Astrocyte of the cerebellum (primary cell): ENCODE data around the gene MRPL45.
"Not testable (repeated sequence)": the region's sequence is repeated elsewhere in the genome, so short reads cannot be mapped to it uniquely, and the experiment has no call there.

ENCODE experiments used
- DNase-seq: peaks from one replicate; pipeline ENCODE4 v3.0.0-alpha.2; 2011; ENCODE audit warnings: low read depth
- H3K4me3 ChIP-seq: 2 replicates; pipeline ENCODE4 v1.5.1; 2011; ENCODE audit warnings: mild to moderate bottlenecking, low read depth, low read length, moderate library complexity
- in situ Hi-C: cut with HindIII; loops from 2 replicates; pipeline ENCODE4 v1.10.0; 2017; ENCODE audit warnings: low sequenced_read_pairs
- TF ChIP-seq, protein P1 (sequence below): IDR thresholded peaks from 2 replicates; pipeline ENCODE4 v1.5.1; 2012; ENCODE audit warnings: low read length, low read depth, moderate library complexity, mild to moderate bottlenecking; ENCODE audit errors: missing control alignments

The MRPL45 gene

DNA sequence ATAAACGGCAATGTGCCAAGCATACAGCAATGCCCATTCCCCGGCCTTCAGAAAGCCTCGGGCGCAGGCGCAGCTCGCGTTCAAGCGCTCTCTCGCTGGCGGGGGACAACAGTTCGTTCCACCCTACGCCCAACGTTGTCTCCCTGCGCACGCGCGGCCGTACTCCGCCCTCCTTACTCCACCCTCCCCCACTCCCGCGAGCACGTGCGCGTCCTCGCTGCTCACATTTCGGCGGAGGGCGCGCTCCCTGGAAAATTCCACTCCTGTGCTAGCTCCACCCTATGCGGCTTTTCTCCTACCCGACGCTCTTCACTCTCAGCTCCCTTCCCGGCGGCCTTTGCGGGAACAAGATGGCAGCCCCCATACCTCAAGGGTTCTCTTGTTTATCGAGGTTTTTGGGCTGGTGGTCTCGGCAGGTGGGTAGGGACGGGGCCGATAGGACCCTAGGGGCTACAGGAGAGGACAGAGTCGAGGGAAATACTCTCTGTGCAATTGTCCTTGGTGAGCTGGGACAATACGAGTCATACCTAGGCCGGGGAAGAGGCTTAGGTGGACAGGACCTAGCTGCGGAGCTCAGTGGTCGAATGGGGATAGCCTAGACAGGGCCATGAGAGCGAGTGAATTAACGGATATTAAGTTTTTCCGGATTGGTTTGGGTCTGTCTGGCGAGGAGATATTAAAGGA, at the start of gene MRPL45:
Gene MRPL45 (plus strand): TSS at position 335 of the 684 bp plus-strand sequence. CDS start 16 bp downstream, at position 351.
- H3K4me3 ChIP-seq: peak within 1 kb of the TSS; percentile 56
- in situ Hi-C loops: not testable (repeated sequence)
- DNase-seq: peak; percentile 91

DNA sequence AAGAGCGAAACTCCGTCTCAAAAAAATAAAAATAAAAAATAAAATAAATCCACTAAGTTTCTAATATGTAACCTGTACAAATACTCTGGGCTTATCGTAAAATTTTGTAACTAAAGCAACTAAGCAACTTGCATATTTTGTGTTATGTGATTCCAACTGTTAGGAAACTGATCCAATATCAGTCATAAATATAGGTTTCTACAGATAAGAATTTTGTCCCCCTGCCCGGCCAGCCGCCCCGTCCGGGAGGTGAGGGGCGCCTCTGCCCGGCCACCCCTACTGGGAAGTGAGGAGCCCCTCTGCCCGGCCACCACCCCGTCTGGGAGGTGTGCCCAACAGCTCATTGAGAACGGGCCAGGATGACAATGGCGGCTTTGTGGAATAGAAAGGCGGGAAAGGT, 43.8 kb upstream of the MRPL45 start:
- H3K4me3 ChIP-seq, in situ Hi-C loops, DNase-seq: not testable (repeated sequence)

DNA sequence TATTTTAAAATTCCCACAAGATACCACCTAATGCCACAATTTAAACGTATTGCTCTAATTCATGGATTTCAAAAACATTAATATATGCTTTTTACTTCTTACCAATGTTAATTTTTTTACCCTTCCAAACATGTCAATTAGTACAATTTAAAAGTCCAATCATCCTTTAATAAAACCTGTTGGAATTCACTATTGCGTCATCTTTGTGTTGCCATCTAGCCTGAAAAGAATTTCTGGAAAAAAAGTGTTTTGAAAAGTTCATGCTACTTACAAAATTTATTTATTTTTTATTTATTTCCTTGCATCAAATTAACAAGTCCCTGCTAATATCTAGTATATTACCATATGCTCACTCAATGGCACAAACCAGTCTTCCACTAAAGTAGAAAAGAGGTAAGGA, 42.6 kb upstream of the MRPL45 start:
- DNase-seq, H3K4me3 ChIP-seq, in situ Hi-C loops: not testable (repeated sequence)

DNA sequence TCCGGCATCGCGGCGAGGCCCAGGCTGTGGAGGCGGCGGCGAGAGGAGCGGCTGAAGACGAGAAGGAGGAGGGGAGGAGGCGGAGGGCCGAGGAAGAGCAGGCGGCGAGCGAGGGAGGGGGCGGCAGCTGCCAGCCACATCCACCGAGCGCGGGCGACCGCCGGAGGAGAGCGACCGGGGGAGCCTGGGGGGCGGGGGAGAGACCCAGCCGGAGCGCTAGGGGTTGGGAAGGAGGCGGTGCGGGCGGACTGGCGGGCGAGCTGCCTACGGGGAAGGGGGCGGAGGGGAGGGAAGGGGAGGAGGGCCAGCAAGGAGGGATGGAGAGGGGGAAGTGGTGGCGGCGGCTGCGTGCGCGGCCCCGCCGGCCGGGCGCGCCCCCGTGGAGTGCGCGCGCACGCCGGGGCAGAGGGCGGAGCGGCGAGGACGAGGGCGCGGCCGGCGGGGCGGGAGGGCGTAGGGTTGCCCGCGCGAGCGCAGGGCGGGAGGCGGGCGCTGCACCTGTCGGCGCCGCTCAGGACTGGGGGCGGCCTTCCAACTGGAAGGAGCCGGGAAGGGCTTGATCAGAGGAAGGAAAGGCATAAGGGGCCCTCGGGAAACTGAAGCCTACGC, 39.9 kb upstream of the MRPL45 start:
- H3K4me3 ChIP-seq: peak overlapping the region; percentile 36
- in situ Hi-C loops: not testable (repeated sequence)
- peak; percentile 37 for DNase-seq

DNA sequence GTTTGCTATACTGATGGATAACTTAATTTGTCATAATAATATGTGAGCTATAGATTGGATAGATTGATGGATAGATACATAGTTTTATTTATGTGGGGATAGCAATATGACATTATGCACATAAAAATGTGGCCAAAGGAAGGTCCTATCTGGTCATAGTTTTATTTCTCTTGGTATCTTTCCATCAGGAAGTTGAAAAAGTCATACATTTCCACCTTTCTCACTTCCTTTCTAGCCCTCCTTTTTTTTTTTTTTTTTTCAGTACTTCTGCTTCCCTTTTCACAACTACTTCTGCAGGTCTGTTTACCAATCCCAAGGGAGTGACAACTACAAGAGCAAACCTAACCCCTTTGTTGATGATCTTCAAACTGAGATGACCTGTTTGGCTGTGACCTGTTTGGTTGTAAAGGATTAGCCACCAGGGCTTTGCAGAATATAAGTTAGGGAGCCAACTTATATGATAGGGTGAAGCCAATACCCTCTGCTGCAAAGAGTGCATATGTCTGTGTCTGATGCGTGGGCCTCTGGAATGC, 30.9 kb upstream of the MRPL45 start:
- H3K4me3 ChIP-seq, DNase-seq, in situ Hi-C loops: not testable (repeated sequence)

DNA sequence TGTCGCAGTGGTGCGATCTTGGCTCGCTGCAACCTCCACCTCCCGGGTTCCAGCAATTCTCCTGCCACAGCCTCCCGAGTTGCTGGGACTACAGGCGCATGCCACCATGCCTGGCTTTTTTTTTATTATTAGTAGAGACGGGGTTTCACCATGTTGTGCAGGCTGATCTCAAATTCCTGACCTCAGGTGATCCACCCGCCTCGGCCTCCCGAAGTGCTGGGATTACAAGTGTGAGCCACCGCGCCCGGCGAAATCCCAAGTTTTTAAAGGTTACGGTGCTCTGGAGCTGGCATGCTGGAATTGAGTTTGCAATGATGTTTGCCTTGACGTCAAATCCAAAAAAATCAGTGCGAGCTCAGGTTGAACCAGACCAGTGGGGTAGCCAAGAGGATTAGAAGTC, 30.4 kb upstream of the MRPL45 start:
- DNase-seq, H3K4me3 ChIP-seq, in situ Hi-C loops: not testable (repeated sequence)

DNA sequence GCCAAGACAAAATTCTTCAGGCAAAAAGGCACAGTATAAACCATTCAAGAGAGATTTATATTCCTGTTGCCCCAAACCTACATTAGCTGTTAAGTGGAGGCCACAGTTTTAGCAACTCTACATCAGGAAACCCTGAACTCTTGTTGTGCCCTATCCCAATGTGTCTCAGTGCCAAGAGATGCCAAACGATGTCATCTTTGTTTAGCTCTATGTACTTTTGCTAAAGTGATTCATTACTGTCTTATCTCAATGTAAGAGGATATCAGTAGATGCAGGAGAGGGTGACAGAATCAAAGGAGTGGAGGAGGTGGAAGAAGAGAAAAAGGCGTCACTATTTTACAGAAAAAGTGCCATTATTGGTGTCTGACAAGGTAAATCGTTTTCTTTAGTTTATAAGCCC, 28.8 kb upstream of the MRPL45 start:
- in situ Hi-C loops, H3K4me3 ChIP-seq, DNase-seq: not testable (repeated sequence)

DNA sequence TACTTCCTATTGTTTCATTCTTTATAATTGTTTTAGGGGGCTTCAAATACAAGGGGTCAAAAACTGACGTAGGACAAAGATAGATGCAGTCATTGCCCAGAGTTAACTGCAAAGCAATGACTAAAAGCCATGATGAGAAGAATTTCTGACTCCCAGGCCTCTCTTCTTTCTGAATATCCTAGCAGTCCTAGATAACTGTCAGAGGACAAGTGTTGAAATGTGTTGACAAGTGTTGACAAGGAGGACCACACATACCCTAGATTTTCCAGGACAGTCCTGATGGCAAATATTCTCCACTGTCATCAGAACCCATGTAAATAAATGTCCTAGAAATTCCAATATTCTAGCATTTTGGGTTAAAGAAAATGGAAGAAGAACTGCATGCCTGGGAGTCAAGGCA, 27.9 kb upstream of the MRPL45 start:
- in situ Hi-C loops: not testable (repeated sequence)

DNA sequence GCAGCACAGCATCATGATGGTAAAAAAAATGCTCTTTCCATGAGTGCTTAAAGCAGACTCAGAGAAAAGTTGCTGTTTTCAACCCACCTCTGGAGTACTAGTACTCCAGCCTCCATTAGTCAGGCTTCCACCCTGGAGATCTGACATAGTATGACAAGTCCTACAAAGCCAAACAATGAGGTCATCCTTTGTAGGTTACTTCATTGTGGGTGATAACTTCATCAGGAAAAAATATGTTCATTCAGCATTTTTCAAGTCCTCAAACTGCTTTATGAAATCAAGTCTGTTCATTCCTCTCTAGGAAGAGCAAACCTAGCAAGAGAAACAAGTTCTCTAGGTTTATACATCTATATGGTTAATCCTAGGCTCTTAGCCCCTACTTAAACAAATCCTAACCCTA, 27.4 kb upstream of the MRPL45 start:
- DNase-seq, H3K4me3 ChIP-seq, in situ Hi-C loops: not testable (repeated sequence)

More for the DNA sequence above, 27.9 kb upstream of the MRPL45 start:
- not testable (repeated sequence) for H3K4me3 ChIP-seq, DNase-seq

DNA sequence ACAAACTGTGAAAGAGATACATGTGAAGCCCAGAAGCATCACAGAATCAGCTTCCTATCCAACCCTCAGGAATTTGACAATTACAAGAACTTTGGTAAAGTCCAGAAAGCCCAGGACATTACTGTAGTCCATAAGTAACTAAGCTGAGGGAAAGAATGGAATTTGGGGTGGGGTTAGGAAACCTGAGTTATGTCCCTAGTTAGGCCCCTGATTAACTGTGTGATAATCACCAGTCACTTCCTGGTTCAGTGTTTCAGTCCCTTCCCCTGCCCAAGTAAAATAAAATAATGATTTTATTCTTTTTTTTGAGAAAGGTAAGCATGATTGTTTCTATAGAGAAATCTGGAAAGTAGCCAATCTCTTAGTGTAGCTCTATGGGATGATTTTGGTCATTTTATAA, 11.0 kb upstream of the MRPL45 start:
- H3K4me3 ChIP-seq, DNase-seq, in situ Hi-C loops: not testable (repeated sequence)

DNA sequence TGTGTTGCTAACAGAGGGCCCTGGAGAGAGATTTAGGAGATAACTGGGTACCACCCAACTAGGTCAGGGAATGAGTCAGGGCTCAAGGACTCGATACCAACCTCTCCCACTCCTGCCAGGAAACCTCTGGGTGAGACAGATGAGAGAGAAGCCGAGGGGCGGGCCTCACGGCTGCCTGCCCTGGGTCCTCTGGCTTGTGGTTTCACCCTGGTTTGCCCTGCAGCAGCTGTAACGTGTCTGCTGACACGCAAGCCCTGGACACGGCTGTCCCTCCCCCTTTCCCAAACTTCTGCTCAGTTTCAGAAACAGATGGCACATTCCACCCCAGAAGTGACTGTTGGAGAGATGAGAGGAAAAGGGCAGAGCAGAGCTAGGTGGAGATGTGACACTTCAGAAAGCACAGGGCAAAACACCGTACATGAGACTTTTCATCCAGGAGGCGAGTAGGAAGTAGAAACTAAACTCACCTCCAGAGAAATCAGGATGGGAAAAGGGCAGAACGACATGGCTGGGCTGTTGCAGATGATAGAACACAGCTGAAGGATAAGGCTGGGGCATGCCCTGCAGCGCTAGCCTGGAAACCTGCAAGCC, 10.4 kb upstream of the MRPL45 start:
- in situ Hi-C loops: not testable (repeated sequence)
- DNase-seq: peak; percentile 32

DNA sequence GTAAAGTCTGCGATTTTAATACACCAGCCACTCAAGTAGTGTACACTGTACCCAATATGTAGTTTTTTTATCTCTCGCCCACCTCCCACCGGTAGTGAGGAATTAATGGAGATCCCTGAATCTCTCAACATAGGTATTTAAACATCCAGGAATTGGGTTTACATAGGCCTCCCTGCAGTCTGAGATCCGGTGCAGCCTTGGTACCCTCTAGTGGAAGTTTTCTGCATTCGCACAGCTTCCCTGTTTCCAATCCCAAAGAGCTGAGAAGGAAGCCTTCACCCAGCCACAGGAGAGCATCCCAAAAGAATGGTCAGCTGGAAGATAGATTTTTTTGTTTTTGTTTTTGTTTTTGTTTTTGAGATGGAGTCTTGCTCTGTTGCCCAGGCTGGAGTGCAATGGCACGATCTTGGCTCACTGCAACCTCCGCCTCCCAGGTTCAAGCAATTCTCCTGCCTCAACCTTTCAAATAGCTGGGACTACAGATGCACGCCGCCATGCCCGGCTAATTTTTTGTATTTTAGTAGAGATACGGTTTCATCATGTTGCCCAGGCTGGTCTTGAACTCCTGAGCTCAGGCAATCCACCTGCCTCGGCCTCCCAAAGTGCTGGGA, 8.6 kb upstream of the MRPL45 start:
- H3K4me3 ChIP-seq, DNase-seq, in situ Hi-C loops: not testable (repeated sequence)
- TF ChIP-seq, protein P1, sequence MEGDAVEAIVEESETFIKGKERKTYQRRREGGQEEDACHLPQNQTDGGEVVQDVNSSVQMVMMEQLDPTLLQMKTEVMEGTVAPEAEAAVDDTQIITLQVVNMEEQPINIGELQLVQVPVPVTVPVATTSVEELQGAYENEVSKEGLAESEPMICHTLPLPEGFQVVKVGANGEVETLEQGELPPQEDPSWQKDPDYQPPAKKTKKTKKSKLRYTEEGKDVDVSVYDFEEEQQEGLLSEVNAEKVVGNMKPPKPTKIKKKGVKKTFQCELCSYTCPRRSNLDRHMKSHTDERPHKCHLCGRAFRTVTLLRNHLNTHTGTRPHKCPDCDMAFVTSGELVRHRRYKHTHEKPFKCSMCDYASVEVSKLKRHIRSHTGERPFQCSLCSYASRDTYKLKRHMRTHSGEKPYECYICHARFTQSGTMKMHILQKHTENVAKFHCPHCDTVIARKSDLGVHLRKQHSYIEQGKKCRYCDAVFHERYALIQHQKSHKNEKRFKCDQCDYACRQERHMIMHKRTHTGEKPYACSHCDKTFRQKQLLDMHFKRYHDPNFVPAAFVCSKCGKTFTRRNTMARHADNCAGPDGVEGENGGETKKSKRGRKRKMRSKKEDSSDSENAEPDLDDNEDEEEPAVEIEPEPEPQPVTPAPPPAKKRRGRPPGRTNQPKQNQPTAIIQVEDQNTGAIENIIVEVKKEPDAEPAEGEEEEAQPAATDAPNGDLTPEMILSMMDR: peak; percentile 33

More for the DNA sequence above, 10.4 kb upstream of the MRPL45 start:
- not testable (repeated sequence) for H3K4me3 ChIP-seq

DNA sequence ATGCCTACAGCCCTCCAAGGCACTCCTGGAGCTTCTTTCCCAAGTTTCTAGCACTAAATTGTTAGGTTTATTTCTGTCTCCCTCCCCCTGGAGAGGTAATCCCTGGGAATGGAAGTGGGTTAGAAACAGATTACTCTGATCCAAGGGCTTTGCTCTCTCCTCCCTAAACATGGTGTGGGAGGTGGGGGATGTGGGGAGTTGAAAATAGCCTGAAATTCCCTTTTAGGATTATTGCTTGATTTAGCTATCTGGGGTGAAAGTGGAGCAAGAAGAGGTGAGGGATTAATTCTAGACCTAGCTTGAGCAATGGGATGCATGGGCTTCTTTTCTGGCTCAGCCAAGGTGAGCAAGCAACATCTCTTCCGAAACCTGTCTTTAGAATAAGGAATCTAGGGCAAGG, 7.2 kb upstream of the MRPL45 start:
- in situ Hi-C loops, H3K4me3 ChIP-seq, DNase-seq: not testable (repeated sequence)

DNA sequence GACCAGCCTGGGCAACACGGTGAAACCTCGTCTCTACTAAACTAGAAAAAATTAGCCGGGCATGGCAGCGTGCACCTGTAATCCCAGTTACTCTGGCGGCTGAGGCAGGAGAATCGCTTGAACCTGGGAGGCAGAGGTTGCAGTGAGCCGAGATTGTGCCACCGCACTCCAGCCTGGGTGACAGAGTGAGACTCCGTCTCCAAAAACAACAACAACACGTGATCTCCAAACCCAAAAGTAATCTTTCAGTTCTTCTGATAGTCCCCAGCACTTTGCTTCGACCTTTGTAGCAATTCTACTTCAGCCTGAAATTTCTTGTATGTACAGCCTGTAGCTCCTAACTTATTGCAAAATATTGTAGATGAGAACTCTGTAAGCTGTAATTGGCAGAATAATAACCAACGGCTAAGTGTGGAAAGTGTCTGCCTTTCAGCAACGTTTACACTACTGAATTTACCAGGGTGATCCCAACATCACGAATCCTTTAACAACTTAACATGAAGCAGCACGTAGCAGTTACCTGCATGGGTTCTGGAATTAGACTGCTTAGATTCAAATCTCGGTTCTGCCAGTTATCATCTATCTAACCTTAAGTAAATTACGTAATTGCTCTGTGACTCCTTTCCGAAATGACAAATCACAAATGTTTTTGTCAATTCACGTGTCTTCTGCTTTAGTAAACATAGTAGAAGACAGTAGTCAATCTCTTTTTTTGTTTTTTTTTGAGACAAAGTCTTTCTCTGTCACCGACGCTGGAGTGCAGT, 1.2 kb upstream of the MRPL45 start:
- not testable (repeated sequence) for DNase-seq

More for the DNA sequence above, 1.2 kb upstream of the MRPL45 start:
- H3K4me3 ChIP-seq, in situ Hi-C loops: not testable (repeated sequence)
